ENCODE measurements around the gene ABCC4.

GRCh38 chr13:95246292-95247082 is 54.8 kb downstream of the ABCC4 start:
- TF ChIP-seq, protein P1, sequence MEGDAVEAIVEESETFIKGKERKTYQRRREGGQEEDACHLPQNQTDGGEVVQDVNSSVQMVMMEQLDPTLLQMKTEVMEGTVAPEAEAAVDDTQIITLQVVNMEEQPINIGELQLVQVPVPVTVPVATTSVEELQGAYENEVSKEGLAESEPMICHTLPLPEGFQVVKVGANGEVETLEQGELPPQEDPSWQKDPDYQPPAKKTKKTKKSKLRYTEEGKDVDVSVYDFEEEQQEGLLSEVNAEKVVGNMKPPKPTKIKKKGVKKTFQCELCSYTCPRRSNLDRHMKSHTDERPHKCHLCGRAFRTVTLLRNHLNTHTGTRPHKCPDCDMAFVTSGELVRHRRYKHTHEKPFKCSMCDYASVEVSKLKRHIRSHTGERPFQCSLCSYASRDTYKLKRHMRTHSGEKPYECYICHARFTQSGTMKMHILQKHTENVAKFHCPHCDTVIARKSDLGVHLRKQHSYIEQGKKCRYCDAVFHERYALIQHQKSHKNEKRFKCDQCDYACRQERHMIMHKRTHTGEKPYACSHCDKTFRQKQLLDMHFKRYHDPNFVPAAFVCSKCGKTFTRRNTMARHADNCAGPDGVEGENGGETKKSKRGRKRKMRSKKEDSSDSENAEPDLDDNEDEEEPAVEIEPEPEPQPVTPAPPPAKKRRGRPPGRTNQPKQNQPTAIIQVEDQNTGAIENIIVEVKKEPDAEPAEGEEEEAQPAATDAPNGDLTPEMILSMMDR (IDR thresholded peaks at IDR 0.05; ENCODE audit: poor library complexity, severe bottlenecking) = no peak
- TF ChIP-seq SMC3 (conservative IDR thresholded peaks at IDR 0.05; ENCODE audit: poor library complexity) (no peak), EZH2 (IDR thresholded peaks at IDR 0.05; ENCODE audit: borderline replicate concordance, insufficient read depth, low read length, poor library complexity, severe bottlenecking) (no peak), TAF1 (IDR thresholded peaks at IDR 0.05; ENCODE audit: low read depth) (no peak), POLR2AphosphoS5 (IDR thresholded peaks at IDR 0.05) (no peak), MXI1 (conservative IDR thresholded peaks at IDR 0.05; ENCODE audit: poor library complexity, severe bottlenecking) (no peak)

Measured in neural cell (in vitro differentiated cells).